ENCODE measurements around the gene NPHP4. TPM values are rescaled to one million over a fixed set of nuclear protein-coding genes. Genes with fewer than 3 reads are reported as not detected.

NPHP4 gene
- total and polyA plus RNA-seq, 12 donors: 2.7 to 13.2 (median 7.3) TPM

GRCh38 chr1:5914676-5915365, 77.4 kb downstream of the NPHP4 start:
- H3K27me3 ChIP-seq: no peaks in the 10 kb centered on the region
- peaks cover 0 to 4% of the 10 kb centered on the region in 2 donors for H3K4me1 ChIP-seq (replicated peaks in 1 of 2)
- no peaks in the 10 kb centered on the region for H3K36me3 ChIP-seq (replicated peaks in 1 of 2)
- H3K4me3 ChIP-seq: no peak overlapping the region
- intact Hi-C loops (cut with DNase I): loop anchor here in 1 of 2 donors (5.0 kb wide), 2 partner anchors 278 to 408 kb away; no protein-coding TSS in a partner anchor
- WGBS, 4 donors: 87 to 93% (median 90%) methylated on average over 14 of the region's 14 CpGs
- DNase-seq: peak in 2 of 7 donors; percentile 9 to 49
- TF ChIP-seq CTCF (IDR thresholded peaks at IDR 0.05) (no peak), POLR2A (IDR thresholded peaks at IDR 0.05) (no peak)
- H3K27ac ChIP-seq: no peak overlapping the region
- H3K9me3 ChIP-seq (replicated peaks in 1 of 3): no peaks in the 10 kb centered on the region

GRCh38 chr1:5913876-5914275, 78.3 kb downstream of the NPHP4 start:
- H3K27ac ChIP-seq: no peak overlapping the region
- H3K27me3 ChIP-seq: no peaks in the 10 kb centered on the region
- DNase-seq: peak in 2 of 7 donors; percentile 2 to 43
- no peak for TF ChIP-seq POLR2A (IDR thresholded peaks at IDR 0.05)
- no peak for TF ChIP-seq CTCF (IDR thresholded peaks at IDR 0.05)
- no peak overlapping the region for H3K4me3 ChIP-seq
- intact Hi-C loops (cut with DNase I): loop anchor here in 1 of 2 donors (5.0 kb wide), 1 partner anchor 407 kb away; no protein-coding TSS in a partner anchor
- 95 to 98% (median 97%) methylated on average over 10 of the region's 10 CpGs for WGBS, 4 donors
- no peaks in the 10 kb centered on the region for H3K36me3 ChIP-seq (replicated peaks in 1 of 2)
- peaks cover 0 to 4% of the 10 kb centered on the region in 2 donors for H3K4me1 ChIP-seq (replicated peaks in 1 of 2)
- no peaks in the 10 kb centered on the region for H3K9me3 ChIP-seq (replicated peaks in 1 of 3)

- Histone ChIP-seq H3K27ac (no peak overlapping the region), H3K27me3 (no peaks in the 10 kb centered on the region), H3K9me3 (replicated peaks in 1 of 3) (no peaks in the 10 kb centered on the region), H3K36me3 (replicated peaks in 1 of 2) (no peaks in the 10 kb centered on the region), H3K4me1 (replicated peaks in 1 of 2) (peaks cover 0 to 4% of the 10 kb centered on the region in 2 donors), H3K4me3 (no peak overlapping the region)
- intact Hi-C loops (cut with DNase I): loop anchor here in 1 of 2 donors (5.0 kb wide), 1 partner anchor 406 kb away; no protein-coding TSS in a partner anchor
- WGBS, 4 donors: 88 to 97% (median 90%) methylated on average over 10 to 14 of the region's 14 CpGs
- DNase-seq: peak in 2 of 7 donors; percentile 12 to 46
- TF ChIP-seq POLR2A (IDR thresholded peaks at IDR 0.05) (no peak), CTCF (IDR thresholded peaks at IDR 0.05) (no peak)
Observed at GRCh38 chr1:5913078-5913845, 79.0 kb downstream of the NPHP4 start.

- peak in 2 of 7 donors; percentile 8 to 43 for DNase-seq
- intact Hi-C loops (cut with DNase I): loop anchor here in 1 of 2 donors (5.0 kb wide), 1 partner anchor 405 kb away; no protein-coding TSS in a partner anchor
- Histone ChIP-seq H3K36me3 (replicated peaks in 1 of 2) (no peaks in the 10 kb centered on the region), H3K27ac (no peak overlapping the region), H3K27me3 (no peaks in the 10 kb centered on the region), H3K4me1 (replicated peaks in 1 of 2) (peaks cover 0 to 4% of the 10 kb centered on the region in 2 donors), H3K9me3 (replicated peaks in 1 of 3) (no peaks in the 10 kb centered on the region), H3K4me3 (no peak overlapping the region)
- no peak for TF ChIP-seq POLR2A (IDR thresholded peaks at IDR 0.05)
- no peak for TF ChIP-seq CTCF (IDR thresholded peaks at IDR 0.05)
- 91 to 97% (median 95%) methylated on average over 13 to 19 of the region's 19 CpGs for WGBS, 4 donors
Observed at GRCh38 chr1:5911871-5912271, 80.4 kb downstream of the NPHP4 start.
